ENCODE measurements around the gene NKAIN1. TPM values are rescaled to one million over a fixed set of nuclear protein-coding genes. Genes with fewer than 3 reads are reported as not detected.

NKAIN1 gene
- total RNA-seq, 2 donors from 2014 or later = not detected

GRCh38 chr1:31244326-31244725 is 4.6 kb upstream of the NKAIN1 start:
- Histone ChIP-seq H3K9me3 (no peaks in the 10 kb centered on the region), H3K36me3 (replicated peaks in 1 of 2; ENCODE audit: insufficient read depth in 1 of 2, low read depth in 2 of 2) (no peaks in the 10 kb centered on the region), H3K27me3 (peaks cover 0 to 8% of the 10 kb centered on the region in 2 donors), H3K27ac (no peak overlapping the region), H3K4me1 (peaks cover 12% of the 10 kb centered on the region), H3K4me3 (no peak overlapping the region)
- 72 to 74% methylated on average over 4 of the region's 4 CpGs for WGBS, 2 donors
- intact Hi-C loops (cut with DNase I) = no loop called here
- DNase-seq (no peak), ATAC-seq (no peak)
- no peak for TF ChIP-seq POLR2A (IDR thresholded peaks at IDR 0.05)
- TF ChIP-seq CTCF (IDR thresholded peaks at IDR 0.05) = no peak

- H3K4me3 ChIP-seq = no peak overlapping the region
- DNase-seq (peak; percentile 15 to 57 (median 54)), ATAC-seq (no peak)
- intact Hi-C loops (cut with DNase I) = no loop called here
- peaks cover 0 to 12% of the 10 kb centered on the region in 2 donors for H3K27me3 ChIP-seq
- 53 to 65% methylated on average over 9 to 10 of the region's 10 CpGs for WGBS, 2 donors
- no peaks in the 10 kb centered on the region for H3K36me3 ChIP-seq (replicated peaks in 1 of 2; ENCODE audit: insufficient read depth in 1 of 2, low read depth in 2 of 2)
- TF ChIP-seq POLR2A (IDR thresholded peaks at IDR 0.05) (no peak), CTCF (IDR thresholded peaks at IDR 0.05) (no peak)
- H3K4me1 ChIP-seq = peaks cover 18% of the 10 kb centered on the region
- no peaks in the 10 kb centered on the region for H3K9me3 ChIP-seq
- no peak overlapping the region for H3K27ac ChIP-seq
These were observed 4.0 kb upstream of the NKAIN1 start for GRCh38 chr1:31243501-31244286.

GRCh38 chr1:31241321-31241720 is 1.6 kb upstream of the NKAIN1 start:
- Histone ChIP-seq H3K4me1 (peaks cover 19% of the 10 kb centered on the region), H3K4me3 (no peak overlapping the region), H3K27me3 (peaks cover 0 to 12% of the 10 kb centered on the region in 2 donors), H3K36me3 (replicated peaks in 1 of 2; ENCODE audit: insufficient read depth in 1 of 2, low read depth in 2 of 2) (no peaks in the 10 kb centered on the region), H3K27ac (no peak overlapping the region), H3K9me3 (no peaks in the 10 kb centered on the region)
- 66 to 73% methylated on average over 8 of the region's 8 CpGs for WGBS, 2 donors
- intact Hi-C loops (cut with DNase I) = no loop called here
- no peak for ATAC-seq
- TF ChIP-seq CTCF (IDR thresholded peaks at IDR 0.05) (no peak), POLR2A (IDR thresholded peaks at IDR 0.05) (no peak)
- no peak for DNase-seq

- DNase-seq = peak in 1 of 4 donors; percentile 10
- H3K27me3 ChIP-seq = peaks cover 0 to 12% of the 10 kb centered on the region in 2 donors
- H3K27ac ChIP-seq = no peak overlapping the region
- no peak overlapping the region for H3K4me3 ChIP-seq
- intact Hi-C loops (cut with DNase I) = no loop called here
- WGBS, 2 donors = 1 to 7% methylated on average over 10 to 43 of the region's 56 CpGs
- peak; percentile 38 for ATAC-seq
- H3K9me3 ChIP-seq = no peaks in the 10 kb centered on the region
- peaks cover 19% of the 10 kb centered on the region for H3K4me1 ChIP-seq
- no peaks in the 10 kb centered on the region for H3K36me3 ChIP-seq (replicated peaks in 1 of 2; ENCODE audit: insufficient read depth in 1 of 2, low read depth in 2 of 2)
- TF ChIP-seq CTCF (IDR thresholded peaks at IDR 0.05) = no peak
These were observed 587 bp downstream of the NKAIN1 start for GRCh38 chr1:31238986-31239613.

Data from body of pancreas (tissue), 4 donors.